Duodenal mucosa (tissue), 2 donors: ENCODE data around the gene LCOR.
"Not testable (repeated sequence)": the region's sequence is repeated elsewhere in the genome, so short reads cannot be mapped to it uniquely, and the experiment has no call there.

Source experiments
- H3K27ac ChIP-seq: one replicate; pipeline ENCODE4 v1.7.0; 2013; ENCODE audit warnings: low read depth, low read length
- H3K27me3 ChIP-seq, 2 donors: one replicate each; pipeline ENCODE4 v1.7.0; 2013; ENCODE audit warnings: low read length in 2 of 2, control low read depth in 1 of 2; ENCODE audit not compliant: insufficient read depth in 2 of 2, control insufficient read depth in 1 of 2
- H3K36me3 ChIP-seq, 2 donors: one replicate each; pipeline ENCODE4 v1.7.0; 2013; ENCODE audit warnings: low read length in 2 of 2, control low read depth in 1 of 2; ENCODE audit not compliant: insufficient read depth in 2 of 2, control insufficient read depth in 1 of 2
- H3K4me1 ChIP-seq, 2 donors: one replicate each; pipeline ENCODE4 v1.7.0; 2013; ENCODE audit warnings: low read length in 2 of 2, control low read depth in 1 of 2; ENCODE audit not compliant: insufficient read depth in 2 of 2, control insufficient read depth in 1 of 2
- H3K4me3 ChIP-seq, 2 donors: one replicate each; pipeline ENCODE4 v1.7.0; 2013; ENCODE audit warnings: low read length in 2 of 2, low read depth in 1 of 2
- H3K9ac ChIP-seq, 2 donors: one replicate each; pipeline ENCODE4 v1.7.0; 2013; ENCODE audit warnings: low read length in 2 of 2, low read depth in 1 of 2
- H3K9me3 ChIP-seq, 2 donors: one replicate each; pipeline ENCODE4 v1.7.0; 2013; ENCODE audit warnings: low read length in 2 of 2, control low read depth in 1 of 2; ENCODE audit not compliant: control insufficient read depth in 1 of 2

Gene LCOR

GRCh38 chr10:96831867-96832720 lies at the start of gene LCOR:
Gene LCOR, plus strand, starts transcription at chr10:96832298. Its CDS starts 116,760 bp downstream, at chr10:96949058.
- Histone ChIP-seq H3K4me3 (peak within 1 kb of the TSS; percentile 88 to 89), H3K9ac (peak within 1 kb of the TSS; percentile 81 to 84), H3K27me3 (no peaks in the 10 kb centered on the region), H3K36me3 (no peaks in the 10 kb centered on the region), H3K4me1 (peaks cover 28 to 33% of the 10 kb centered on the region in 2 donors), H3K9me3 (no peaks in the 10 kb centered on the region), H3K27ac (peak within 1 kb of the TSS; percentile 92)

- H3K9ac ChIP-seq: no peak overlapping the region
- H3K4me1 ChIP-seq: no peaks in the 10 kb centered on the region
- no peak overlapping the region for H3K27ac ChIP-seq
- peaks cover 0 to 2% of the 10 kb centered on the region in 2 donors for H3K27me3 ChIP-seq
- no peak overlapping the region for H3K4me3 ChIP-seq
- H3K9me3 ChIP-seq: no peaks in the 10 kb centered on the region
- H3K36me3 ChIP-seq: no peaks in the 10 kb centered on the region
These were observed 47.8 kb upstream of the LCOR start for GRCh38 chr10:96784253-96784652.

GRCh38 chr10:96789571-96790108 lies 42.5 kb upstream of the LCOR start:
- H3K4me1 ChIP-seq: no peaks in the 10 kb centered on the region
- H3K4me3 ChIP-seq: no peak overlapping the region
- no peak overlapping the region for H3K27ac ChIP-seq
- H3K36me3 ChIP-seq: no peaks in the 10 kb centered on the region
- H3K9me3 ChIP-seq: no peaks in the 10 kb centered on the region
- no peak overlapping the region for H3K9ac ChIP-seq
- peaks cover 0 to 2% of the 10 kb centered on the region in 2 donors for H3K27me3 ChIP-seq

- Histone ChIP-seq H3K36me3 (no peaks in the 10 kb centered on the region), H3K27me3 (peaks cover 0 to 2% of the 10 kb centered on the region in 2 donors), H3K9me3 (no peaks in the 10 kb centered on the region), H3K4me1 (peaks cover 5 to 7% of the 10 kb centered on the region in 2 donors), H3K27ac (no peak overlapping the region), H3K9ac (no peak overlapping the region), H3K4me3 (no peak overlapping the region)
These were observed 40.2 kb upstream of the LCOR start for GRCh38 chr10:96791902-96792301.

GRCh38 chr10:96794836-96795733 lies 37.0 kb upstream of the LCOR start:
- Histone ChIP-seq H3K36me3 (no peaks in the 10 kb centered on the region), H3K27ac (peak overlapping the region; percentile 25), H3K4me3 (peak overlapping the region; percentile 38 to 51), H3K27me3 (no peaks in the 10 kb centered on the region), H3K9ac (peak overlapping the region in 1 of 2 donors; percentile 26), H3K4me1 (peaks cover 14 to 20% of the 10 kb centered on the region in 2 donors), H3K9me3 (no peaks in the 10 kb centered on the region)

- H3K27me3 ChIP-seq: no peaks in the 10 kb centered on the region
- no peak overlapping the region for H3K27ac ChIP-seq
- H3K9ac ChIP-seq: no peak overlapping the region
- no peaks in the 10 kb centered on the region for H3K36me3 ChIP-seq
- H3K9me3 ChIP-seq: no peaks in the 10 kb centered on the region
- H3K4me1 ChIP-seq: peaks cover 18 to 20% of the 10 kb centered on the region in 2 donors
- H3K4me3 ChIP-seq: peak overlapping the region in 1 of 2 donors; percentile 29
These were observed 34.6 kb upstream of the LCOR start for GRCh38 chr10:96797485-96797884.

- H3K27ac ChIP-seq: no peak overlapping the region
- H3K27me3 ChIP-seq: no peaks in the 10 kb centered on the region
- peaks cover 6 to 7% of the 10 kb centered on the region in 2 donors for H3K4me1 ChIP-seq
- no peak overlapping the region for H3K4me3 ChIP-seq
- H3K36me3 ChIP-seq: no peaks in the 10 kb centered on the region
- H3K9ac ChIP-seq: no peak overlapping the region
- no peaks in the 10 kb centered on the region for H3K9me3 ChIP-seq
These were observed 28.8 kb upstream of the LCOR start for GRCh38 chr10:96803288-96803664.

- Histone ChIP-seq H3K9me3 (no peaks in the 10 kb centered on the region), H3K27me3 (no peaks in the 10 kb centered on the region), H3K9ac (no peak overlapping the region), H3K4me3 (no peak overlapping the region), H3K27ac (no peak overlapping the region), H3K36me3 (no peaks in the 10 kb centered on the region), H3K4me1 (no peaks in the 10 kb centered on the region)
These were observed 17.8 kb upstream of the LCOR start for GRCh38 chr10:96814264-96814663.

- not testable (repeated sequence) for H3K27me3 ChIP-seq
These were observed 13.1 kb upstream of the LCOR start for GRCh38 chr10:96818971-96819370.

GRCh38 chr10:96820765-96821164 lies 11.3 kb upstream of the LCOR start:
- H3K9ac ChIP-seq: no peak overlapping the region

More at GRCh38 chr10:96818971-96819370, 13.1 kb upstream of the LCOR start:
- not testable (repeated sequence) for H3K27ac ChIP-seq, H3K36me3 ChIP-seq, H3K9ac ChIP-seq, H3K4me3 ChIP-seq, H3K4me1 ChIP-seq, H3K9me3 ChIP-seq

More at GRCh38 chr10:96820765-96821164, 11.3 kb upstream of the LCOR start:
- Histone ChIP-seq H3K27ac (no peak overlapping the region), H3K9me3 (no peaks in the 10 kb centered on the region), H3K4me1 (peaks cover 0 to 5% of the 10 kb centered on the region in 2 donors), H3K27me3 (no peaks in the 10 kb centered on the region), H3K36me3 (no peaks in the 10 kb centered on the region), H3K4me3 (no peak overlapping the region)
